ENCODE measurements around the gene PRRG4.

DNA sequence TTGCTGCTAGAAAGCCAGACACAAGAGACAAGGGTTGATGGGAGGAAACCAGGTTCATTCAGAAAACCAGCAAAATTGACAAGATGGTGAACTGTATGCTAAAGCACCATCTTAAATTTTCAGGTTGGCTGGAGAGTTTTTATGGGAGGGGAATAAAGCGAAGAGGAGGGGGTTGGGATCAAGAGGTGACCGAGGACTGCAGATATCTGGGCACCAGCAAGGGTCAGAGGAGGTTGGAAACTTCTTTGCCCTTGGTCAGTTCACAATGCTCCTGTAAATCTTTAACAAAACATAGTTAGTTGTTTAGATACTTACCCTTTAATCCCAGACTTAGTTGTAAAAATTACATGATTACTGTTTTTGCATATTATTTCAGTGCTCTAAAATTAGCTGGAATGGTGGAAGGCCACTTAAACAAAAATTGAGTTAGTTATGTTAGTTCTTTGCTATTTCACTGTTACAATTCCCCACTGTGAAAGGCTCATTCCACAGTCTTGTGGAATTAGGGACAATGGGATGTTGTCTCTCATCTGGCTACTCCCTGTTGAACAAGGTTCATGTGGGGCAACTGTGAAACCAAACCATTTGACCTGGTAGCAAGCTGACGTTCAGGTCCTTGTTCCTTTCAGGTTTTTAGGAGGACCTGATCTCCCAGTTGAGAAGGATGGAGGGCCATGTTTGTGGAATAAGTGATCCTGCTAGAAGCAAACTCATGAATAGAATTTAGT lies 32.3 kb downstream of the PRRG4 start:
- TF ChIP-seq, protein P1, sequence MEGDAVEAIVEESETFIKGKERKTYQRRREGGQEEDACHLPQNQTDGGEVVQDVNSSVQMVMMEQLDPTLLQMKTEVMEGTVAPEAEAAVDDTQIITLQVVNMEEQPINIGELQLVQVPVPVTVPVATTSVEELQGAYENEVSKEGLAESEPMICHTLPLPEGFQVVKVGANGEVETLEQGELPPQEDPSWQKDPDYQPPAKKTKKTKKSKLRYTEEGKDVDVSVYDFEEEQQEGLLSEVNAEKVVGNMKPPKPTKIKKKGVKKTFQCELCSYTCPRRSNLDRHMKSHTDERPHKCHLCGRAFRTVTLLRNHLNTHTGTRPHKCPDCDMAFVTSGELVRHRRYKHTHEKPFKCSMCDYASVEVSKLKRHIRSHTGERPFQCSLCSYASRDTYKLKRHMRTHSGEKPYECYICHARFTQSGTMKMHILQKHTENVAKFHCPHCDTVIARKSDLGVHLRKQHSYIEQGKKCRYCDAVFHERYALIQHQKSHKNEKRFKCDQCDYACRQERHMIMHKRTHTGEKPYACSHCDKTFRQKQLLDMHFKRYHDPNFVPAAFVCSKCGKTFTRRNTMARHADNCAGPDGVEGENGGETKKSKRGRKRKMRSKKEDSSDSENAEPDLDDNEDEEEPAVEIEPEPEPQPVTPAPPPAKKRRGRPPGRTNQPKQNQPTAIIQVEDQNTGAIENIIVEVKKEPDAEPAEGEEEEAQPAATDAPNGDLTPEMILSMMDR (conservative IDR thresholded peaks at IDR 0.05), result no peak
- TF ChIP-seq ZFX (IDR thresholded peaks at IDR 0.05), result no peak

Measured in C4-2B (cell line).